OCI-LY7 (cell line): ENCODE data around the gene PTPN9. TPM values are rescaled to one million over a fixed set of nuclear protein-coding genes. Genes with fewer than 3 reads are reported as not detected.

Experiments used
- BruUV-seq: library from RNA; stranded (reverse); fragments of 400-500 nt; replicated peaks from 2 replicates; lab custom pipeline; 2021; lab: Mats Ljungman, UMichigan
- CTCF ChIA-PET: fragments of 300-600 bp; sonication (Branson Sonifier 250); formaldehyde crosslinking; loops from one replicate; lab custom pipeline; 2022; ENCODE audit warnings: antibody characterized with exemption; ENCODE audit not compliant: unreplicated experiment; lab: Charles Lee
- POLR2A ChIA-PET: fragments of 300-600 bp; sonication (Branson Sonifier 250); formaldehyde crosslinking; loops from one replicate; lab custom pipeline; 2022; ENCODE audit warnings: antibody characterized with exemption; lab: Charles Lee
- DNase-seq: peaks from one replicate; pipeline ENCODE4 v3.0.0-alpha.2; 2015; ENCODE audit warnings: low spot score
- H2AFZ ChIP-seq: fragments of 200-600 bp; sonication (generic), shearing (Covaris generic); 2 replicates; pipeline ENCODE4 v1.6.1; 2014; ENCODE audit warnings: mild to moderate bottlenecking, antibody characterized with exemption, low read length, moderate library complexity
- H3K27ac ChIP-seq: fragments of 200-600 bp; sonication (generic); 2 replicates; pipeline ENCODE4 v1.5.1; 2014; ENCODE audit warnings: mixed run types, low read depth, mild to moderate bottlenecking, moderate library complexity, low read length, inconsistent platforms; ENCODE audit not compliant: poor library complexity, severe bottlenecking
- H3K36me3 ChIP-seq: fragments of 200-600 bp; sonication (generic); 2 replicates; pipeline ENCODE4 v1.6.1; 2014; ENCODE audit warnings: mild to moderate bottlenecking, antibody characterized with exemption, low read length, moderate library complexity, mixed read lengths; ENCODE audit not compliant: insufficient read depth
- H3K4me1 ChIP-seq: fragments of 200-600 bp; sonication (generic); 2 replicates; pipeline ENCODE4 v1.5.1; 2014; ENCODE audit warnings: mild to moderate bottlenecking, low read length; ENCODE audit not compliant: insufficient read depth, poor library complexity, severe bottlenecking
- H3K4me2 ChIP-seq: fragments of 200-600 bp; sonication (generic); 2 replicates; pipeline ENCODE4 v1.6.1; 2014; ENCODE audit warnings: mild to moderate bottlenecking, low read length
- H3K4me3 ChIP-seq: fragments of 200-600 bp; sonication (generic); 2 replicates; pipeline ENCODE4 v1.5.1; 2014; ENCODE audit warnings: mild to moderate bottlenecking, low read depth, low read length; ENCODE audit not compliant: poor library complexity, severe bottlenecking
- H3K79me2 ChIP-seq: fragments of 200-600 bp; sonication (generic); 2 replicates; pipeline ENCODE4 v1.6.1; 2016; ENCODE audit warnings: low read depth, mild to moderate bottlenecking, low read length, moderate library complexity, mixed read lengths; ENCODE audit not compliant: insufficient read depth
- H3K9me2 ChIP-seq: fragments of 200-600 bp; sonication (generic); 2 replicates; pipeline ENCODE4 v1.6.1; 2016; ENCODE audit warnings: mild to moderate bottlenecking, low read length, mixed read lengths; ENCODE audit not compliant: insufficient read depth
- H3K9me3 ChIP-seq: fragments of 200-600 bp; sonication (generic); 2 replicates; pipeline ENCODE4 v1.6.1; 2014; ENCODE audit warnings: mild to moderate bottlenecking, mixed run types, low read length, mixed read lengths
- H4K20me1 ChIP-seq: fragments of 200-600 bp; sonication (generic); 2 replicates; pipeline ENCODE4 v1.6.1; 2014; ENCODE audit warnings: mild to moderate bottlenecking, antibody characterized with exemption, low read length, moderate library complexity, mixed read lengths; ENCODE audit not compliant: insufficient read depth
- CTCF ChIP-seq: fragments of 200-600 bp; sonication (generic); conservative IDR thresholded peaks from 2 replicates; pipeline ENCODE4 v1.5.1; 2014; ENCODE audit warnings: mild to moderate bottlenecking, antibody characterized with exemption, low read length, moderate library complexity, mixed read lengths
- EZH2phosphoT487 ChIP-seq: fragments of 200-600 bp; sonication (generic); IDR thresholded peaks from 2 replicates; pipeline ENCODE4 v1.6.1; 2018; ENCODE audit warnings: low read depth, borderline replicate concordance, mild to moderate bottlenecking, mixed run types, antibody characterized with exemption, low read length, moderate library complexity, mixed read lengths
- intact Hi-C: fragments of 100-400 bp; cut with micrococcal nuclease; formaldehyde crosslinking; loops from one replicate; pipeline ENCODE4 v1.10.0; 2022; ENCODE audit not compliant: unreplicated experiment
- total RNA-seq, 2 experiments: library from RNA; depleted of rRNA in 1 of 2; stranded (reverse); fragments of >200 nt in 1 of 2; shearing (Covaris generic) in 1 of 2; gene quantifications; 2 replicates each; pipeline ENCODE4 v1.2.3, GENCODE V29; 2014 to 2022

Gene PTPN9
- total RNA-seq, 2 experiments from 2014 or later, result 16.5 to 38.5 TPM

DNA sequence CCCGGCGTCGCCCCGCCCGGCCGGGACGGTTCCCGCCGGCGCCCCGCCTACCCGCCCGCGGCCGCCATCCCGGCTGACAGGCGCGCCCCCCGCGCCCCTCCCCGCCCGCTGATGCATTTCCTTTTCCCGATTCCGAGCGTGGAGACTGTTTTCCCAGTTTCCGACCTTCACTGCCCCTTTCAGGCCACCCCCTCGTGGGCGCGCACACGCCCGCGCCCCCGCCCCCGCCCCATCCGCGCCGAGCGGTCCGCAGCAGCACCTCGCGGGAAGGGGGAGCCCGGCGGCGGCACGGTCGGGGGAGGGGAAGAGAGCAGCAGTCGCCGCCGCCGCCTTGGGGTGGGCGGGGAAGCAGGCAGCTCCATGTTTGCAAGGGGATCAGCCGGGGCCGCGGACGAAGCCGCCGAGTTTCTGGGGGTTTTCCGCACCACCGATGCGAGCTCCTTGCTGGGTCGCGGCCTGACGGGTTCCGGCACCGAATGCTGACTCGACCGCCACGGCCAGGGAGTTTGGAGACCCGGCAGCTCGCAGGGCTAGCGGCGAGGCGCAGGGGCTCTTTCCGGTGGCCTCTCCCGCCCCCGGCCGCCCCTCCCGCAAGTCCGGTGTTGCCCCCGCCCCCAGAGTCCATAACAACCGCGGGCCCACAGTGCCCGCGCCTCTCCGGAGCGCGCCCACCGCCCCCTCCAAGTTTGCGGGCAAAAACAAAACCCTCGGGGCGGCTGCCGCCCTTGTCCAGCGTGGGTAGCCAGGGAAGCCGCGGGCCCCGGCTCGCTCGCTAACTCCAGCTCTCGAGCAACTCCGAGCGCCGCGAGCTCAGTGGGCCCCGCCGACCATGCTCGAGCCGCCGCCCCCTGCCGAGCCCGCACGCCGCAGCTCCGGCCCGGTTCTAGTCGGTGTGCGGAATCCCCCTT lies 124.4 kb downstream of the PTPN9 start:
- CTCF ChIA-PET, result interaction anchor here (0.6 kb wide), 1 partner anchor 107 kb away, joined by 4 read pairs; no protein-coding TSS in a partner anchor
- Histone ChIP-seq H2AFZ (peak overlapping the region; percentile 93; the same call in 1 of the 2 replicates), H3K9me2 (no peaks in the 10 kb centered on the region)

DNA sequence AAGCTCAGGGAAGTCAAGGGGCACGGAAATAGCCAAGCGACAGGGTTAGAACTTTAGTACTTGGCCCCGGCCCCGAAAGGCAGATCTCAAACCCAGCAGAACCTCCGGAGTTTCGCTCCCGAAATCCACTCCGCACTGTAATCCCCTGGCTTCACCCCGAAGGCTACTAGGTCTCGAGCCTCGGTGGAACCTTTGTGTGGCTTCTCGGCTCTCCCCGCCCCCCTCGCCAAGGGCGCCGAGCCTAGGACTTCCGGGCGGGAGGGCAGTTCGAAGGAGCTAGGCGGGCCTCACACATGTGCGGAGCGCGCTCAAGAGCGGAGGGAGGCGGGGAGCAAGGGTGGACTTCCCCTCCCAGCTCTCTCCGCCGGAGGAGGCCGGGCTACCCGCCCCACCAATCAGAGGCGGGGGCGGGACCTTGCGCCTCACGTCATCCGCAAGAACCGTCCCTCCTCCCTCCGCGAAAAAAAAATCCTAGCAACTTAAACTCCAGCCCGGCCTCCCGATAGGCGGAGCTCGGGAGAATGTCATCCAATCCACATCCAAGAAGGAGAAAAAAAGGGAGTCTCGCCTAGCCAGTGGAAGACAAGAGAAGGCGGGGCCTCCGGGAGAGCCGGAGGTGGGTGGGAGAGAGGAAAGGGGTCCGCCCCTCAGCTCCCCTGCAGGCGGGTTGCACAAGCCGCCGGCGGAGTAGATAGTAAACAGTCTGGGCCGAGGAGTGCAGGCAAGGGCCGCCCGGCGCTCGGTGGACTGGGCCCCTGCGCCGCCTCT lies 125.2 kb downstream of the PTPN9 start:
- H2AFZ ChIP-seq, result peak overlapping the region; percentile 29; the same call in 1 of the 2 replicates
- H3K27ac ChIP-seq, result peak overlapping the region; percentile 96
- H3K9me2 ChIP-seq, result no peaks in the 10 kb centered on the region
- intact Hi-C loops, result loop anchor here (2.0 to 5.0 kb wide), 4 partner anchors 171 to 667 kb away; partner anchors contain the start of genes C15orf39, IMP3 and SNUPN
- peak overlapping the region; percentile 97 for H3K4me3 ChIP-seq
- peaks cover 21% of the 10 kb centered on the region for H3K79me2 ChIP-seq
- BruUV-seq, result no TSS peak
- peak overlapping the region; percentile 88 for H3K4me2 ChIP-seq
- POLR2A ChIA-PET, result interaction anchor here (0.6 to 4.7 kb wide), 14 partner anchors 8 to 253 kb away, joined by 3 to 29 read pairs (median 4); partner anchors contain the start of genes IMP3, MAN2C1, PTPN9 and SNUPN
- H4K20me1 ChIP-seq, result peaks cover 14% of the 10 kb centered on the region
- DNase-seq, result peak; percentile 100
- no peaks in the 10 kb centered on the region for H3K36me3 ChIP-seq
- CTCF ChIA-PET, result interaction anchor here (0.6 kb wide), 2 partner anchors 106 to 449 kb away, joined by 4 read pairs; no protein-coding TSS in a partner anchor
- H3K4me1 ChIP-seq, result peaks cover 25% of the 10 kb centered on the region
- no peaks in the 10 kb centered on the region for H3K9me3 ChIP-seq
- TF ChIP-seq EZH2phosphoT487, result no peak
- TF ChIP-seq CTCF, result no peak

More for the DNA sequence above, 124.4 kb downstream of the PTPN9 start:
- peak overlapping the region; percentile 96 for H3K27ac ChIP-seq
- DNase-seq, result peak; percentile 77
- peaks cover 16% of the 10 kb centered on the region for H3K4me1 ChIP-seq
- no peaks in the 10 kb centered on the region for H3K36me3 ChIP-seq
- TF ChIP-seq EZH2phosphoT487 (no peak), CTCF (no peak)
- BruUV-seq, result no TSS peak
- H3K79me2 ChIP-seq, result peaks cover 13% of the 10 kb centered on the region
- H4K20me1 ChIP-seq, result peaks cover 6% of the 10 kb centered on the region; the same call in 1 of the 2 replicates
- H3K9me3 ChIP-seq, result no peaks in the 10 kb centered on the region
- POLR2A ChIA-PET, result interaction anchor here (0.5 to 4.7 kb wide), 15 partner anchors 9 to 190 kb away, joined by 3 to 29 read pairs (median 4); partner anchors contain the start of genes IMP3, MAN2C1, PTPN9 and SNUPN
- intact Hi-C loops, result loop anchor here (2.0 to 5.0 kb wide), 3 partner anchors 170 to 667 kb away; partner anchors contain the start of genes C15orf39 and SNUPN
- H3K4me3 ChIP-seq, result peak overlapping the region; percentile 97
- peak overlapping the region; percentile 78 for H3K4me2 ChIP-seq
